Upper lobe of right lung (tissue), 1 donor: Measurements from ENCODE around the gene GPSM1. TPM values are rescaled to one million over a fixed set of nuclear protein-coding genes. Genes with fewer than 3 reads are reported as not detected.

Experiments used
- ATAC-seq: fragments of 200-7000 bp; cut with Tn5 transposase; one replicate; pipeline ENCODE4 v1.9.1; 2020; ENCODE audit warnings: mild to moderate bottlenecking, moderate library complexity
- DNase-seq: peaks from one replicate; pipeline ENCODE4 v3.0.0-alpha.2; 2020
- H3K27ac ChIP-seq: fragments of 200-600 bp; one replicate; pipeline ENCODE4 v1.8.0; 2022
- H3K27me3 ChIP-seq: fragments of 200-600 bp; one replicate; pipeline ENCODE4 v1.8.0; 2022; ENCODE audit warnings: mild to moderate bottlenecking
- H3K36me3 ChIP-seq: fragments of 200-600 bp; one replicate; pipeline ENCODE4 v1.8.0; 2022
- H3K4me1 ChIP-seq: fragments of 200-600 bp; one replicate; pipeline ENCODE4 v1.8.0; 2022
- H3K4me3 ChIP-seq: fragments of 200-600 bp; one replicate; pipeline ENCODE4 v1.8.0; 2022; ENCODE audit warnings: mild to moderate bottlenecking
- H3K9me3 ChIP-seq: fragments of 200-600 bp; one replicate; pipeline ENCODE4 v1.8.0; 2022
- CTCF ChIP-seq: fragments of 200-600 bp; IDR thresholded peaks from one replicate; pipeline ENCODE4 v1.8.0; 2022; ENCODE audit warnings: antibody characterized with exemption
- intact Hi-C: fragments of 100-400 bp; cut with DNase I; formaldehyde crosslinking; loops from one replicate; pipeline ENCODE4 v1.11.0; 2022
- total RNA-seq: library from RNA; stranded (reverse); fragmentation: NEBNext Ultra II Directional; extraction: Animal tissue kit (Norgen Biotek cat#: 25700); gene quantifications from one replicate; pipeline ENCODE4 v1.2.1, GENCODE V29; 2021
- donor health status: DM: no; HTN: yes; CAD: no; lungs with severe emphysema.

GPSM1 gene
- total RNA-seq, 1 donor from 2014 or later = 27.3 TPM

- Histone ChIP-seq H3K9me3 (no peaks in the 10 kb centered on the region), H3K4me3 (no peak overlapping the region), H3K36me3 (no peaks in the 10 kb centered on the region), H3K27me3 (no peaks in the 10 kb centered on the region), H3K27ac (no peak overlapping the region), H3K4me1 (peaks cover 15% of the 10 kb centered on the region)
- no peak for DNase-seq
- ATAC-seq = no peak
- intact Hi-C loops = no loop called here
- no peak for TF ChIP-seq CTCF
Measured at GRCh38 chr9:136367296-136368145, 40.2 kb downstream of the GPSM1 start.

DNA sequence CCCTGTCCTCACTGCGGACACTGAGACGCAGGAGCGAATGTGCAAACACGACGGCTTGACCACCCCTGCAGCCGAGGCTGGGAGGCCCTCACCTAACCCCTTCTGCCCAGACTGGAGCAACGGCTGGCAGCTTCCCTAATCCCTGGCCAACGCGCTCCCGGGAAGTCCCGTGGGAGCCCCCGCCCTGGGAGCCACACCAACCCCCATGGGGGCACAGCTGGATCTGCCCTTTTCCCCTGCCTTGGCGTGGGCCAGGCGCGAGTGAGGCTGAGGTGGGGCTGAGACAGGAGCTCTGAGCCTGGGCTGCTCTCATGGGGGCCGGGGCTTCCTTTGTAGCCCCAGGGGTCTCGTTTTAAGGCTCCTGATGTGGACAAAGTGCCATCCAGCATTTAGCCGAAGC is 40.9 kb downstream of the GPSM1 start:
- no peak overlapping the region for H3K4me3 ChIP-seq
- no peak overlapping the region for H3K27ac ChIP-seq
- H3K27me3 ChIP-seq = no peaks in the 10 kb centered on the region
- TF ChIP-seq CTCF = no peak
- H3K9me3 ChIP-seq = no peaks in the 10 kb centered on the region
- intact Hi-C loops = no loop called here
- H3K4me1 ChIP-seq = peaks cover 14% of the 10 kb centered on the region
- H3K36me3 ChIP-seq = no peaks in the 10 kb centered on the region
- no peak for ATAC-seq
- no peak for DNase-seq

DNA sequence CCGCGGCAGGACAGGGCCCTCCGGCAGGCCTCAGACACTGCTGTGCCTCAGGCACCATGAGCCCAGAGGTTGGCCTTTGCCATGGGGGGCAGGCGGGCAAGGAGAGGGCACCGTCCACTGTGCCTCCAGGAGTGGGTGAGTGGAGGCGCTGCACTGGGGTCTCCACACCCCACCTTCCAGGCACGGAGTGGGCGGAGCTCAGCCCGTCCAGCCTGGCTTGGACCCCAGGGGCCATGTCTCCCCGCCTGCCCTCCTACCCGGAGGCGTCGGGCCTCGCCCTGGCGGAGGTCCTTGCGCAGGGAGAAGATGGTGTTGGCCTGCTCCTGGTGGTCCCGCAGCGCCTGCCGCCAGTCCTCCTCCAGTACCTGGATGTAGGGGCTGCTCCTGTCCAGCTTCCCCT is 42.7 kb downstream of the GPSM1 start:
- ATAC-seq = no peak
- no peaks in the 10 kb centered on the region for H3K36me3 ChIP-seq
- peaks cover 8% of the 10 kb centered on the region for H3K4me1 ChIP-seq
- no peak overlapping the region for H3K4me3 ChIP-seq
- no peak for TF ChIP-seq CTCF
- DNase-seq = no peak
- H3K27me3 ChIP-seq = no peaks in the 10 kb centered on the region
- H3K9me3 ChIP-seq = no peaks in the 10 kb centered on the region
- intact Hi-C loops = no loop called here
- no peak overlapping the region for H3K27ac ChIP-seq

DNA sequence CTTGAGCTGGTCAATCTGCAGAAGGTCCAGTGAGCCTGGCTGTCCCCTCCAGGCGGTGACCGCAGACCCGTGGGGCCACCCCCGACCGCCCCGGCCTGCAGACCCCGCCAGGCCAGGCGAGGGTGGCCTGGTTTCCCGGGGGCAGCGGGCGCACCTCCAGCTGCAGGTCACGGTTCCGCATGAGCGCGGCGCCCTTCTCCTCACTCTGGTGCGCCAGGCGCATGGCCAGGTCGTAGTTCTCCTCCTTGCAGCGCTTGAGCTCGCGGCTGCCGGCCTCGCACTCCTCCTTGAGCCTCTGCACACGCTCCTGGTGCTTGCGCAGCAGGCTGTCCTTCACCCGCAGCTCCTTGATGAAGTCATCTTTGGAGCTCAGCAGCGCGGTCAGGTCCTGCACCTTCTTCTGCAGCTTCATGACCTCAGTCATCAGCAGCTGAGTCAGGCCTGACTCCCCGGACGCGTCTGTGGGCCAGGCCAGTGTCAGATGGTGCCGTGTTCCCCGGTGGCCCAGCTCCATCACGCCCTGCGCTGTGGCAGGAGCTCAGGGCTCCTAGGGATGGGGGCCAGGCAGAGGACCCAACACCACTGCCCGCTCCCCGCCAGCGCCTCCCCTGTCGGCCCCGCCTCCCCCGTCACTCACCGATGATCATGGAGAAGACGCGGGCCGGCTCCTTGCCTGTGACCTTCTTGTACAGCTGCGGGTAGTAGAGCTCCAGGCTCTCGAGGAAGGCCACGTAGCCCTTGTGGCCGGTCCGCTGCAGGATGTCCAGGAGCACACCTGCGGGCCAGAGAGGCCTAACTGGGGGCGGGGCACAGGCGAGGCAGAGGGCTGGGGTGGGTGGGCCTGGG is 43.6 kb downstream of the GPSM1 start:
- intact Hi-C loops = no loop called here
- DNase-seq = no peak
- Histone ChIP-seq H3K27ac (no peak overlapping the region), H3K36me3 (no peaks in the 10 kb centered on the region), H3K9me3 (no peaks in the 10 kb centered on the region), H3K4me3 (no peak overlapping the region), H3K4me1 (peaks cover 8% of the 10 kb centered on the region), H3K27me3 (no peaks in the 10 kb centered on the region)
- no peak for TF ChIP-seq CTCF
- no peak for ATAC-seq

GRCh38 chr9:136371533-136371880 is 44.2 kb downstream of the GPSM1 start:
- Histone ChIP-seq H3K36me3 (no peaks in the 10 kb centered on the region), H3K9me3 (no peaks in the 10 kb centered on the region), H3K27me3 (no peaks in the 10 kb centered on the region), H3K27ac (no peak overlapping the region), H3K4me3 (no peak overlapping the region), H3K4me1 (peaks cover 8% of the 10 kb centered on the region)
- no peak for TF ChIP-seq CTCF
- ATAC-seq = no peak
- no peak for DNase-seq
- intact Hi-C loops = no loop called here
